Measurements from ENCODE around the gene PALLD.

PALLD gene

DNA sequence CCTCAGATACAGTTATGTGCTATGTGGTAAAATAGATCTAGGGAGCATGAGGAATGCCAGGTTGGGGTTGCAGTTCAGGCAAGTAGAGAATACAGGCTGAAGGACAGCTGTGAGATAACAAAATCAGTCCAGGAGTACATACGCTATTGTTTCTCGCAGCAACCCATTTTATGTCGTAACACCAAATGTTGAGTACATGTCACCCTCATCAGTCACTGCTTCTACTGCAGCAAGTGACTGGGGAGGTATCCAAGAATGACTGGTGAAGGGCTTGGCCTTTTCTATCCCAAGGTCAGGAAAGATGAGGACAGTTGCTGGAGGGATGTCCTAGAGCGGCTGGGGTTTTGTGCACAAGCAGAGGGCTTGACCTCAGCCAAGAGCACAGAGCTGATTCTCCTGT, 341.1 kb downstream of the PALLD start:
- Histone ChIP-seq H2BK5ac (ENCODE audit: low read length) (no peak overlapping the region), H3K4me3 (ENCODE audit: low read length in 2 of 2) (no peak overlapping the region), H3K23ac (ENCODE audit: low read depth, low read length, poor library complexity) (no peak overlapping the region), H2BK12ac (ENCODE audit: low read length) (no peak overlapping the region), H2AFZ (ENCODE audit: low read length) (no peak overlapping the region), H3K4me2 (ENCODE audit: insufficient read depth, low read length, poor library complexity, severe bottlenecking) (no peak overlapping the region), H3K14ac (ENCODE audit: low read length) (no peak overlapping the region), H3K9me3 (replicated peaks in 1 of 2; ENCODE audit: control insufficient read depth in 2 of 2, insufficient read depth in 1 of 2, low read depth in 1 of 2, low read length in 2 of 2) (no peaks in the 10 kb centered on the region), H2BK15ac (ENCODE audit: low read length) (no peak overlapping the region), H3K18ac (ENCODE audit: low read length) (no peak overlapping the region), H2AK5ac (ENCODE audit: low read depth, low read length) (no peak overlapping the region), H3K9ac (ENCODE audit: low read depth, low read length, poor library complexity) (no peak overlapping the region), H3K79me1 (ENCODE audit: low read depth, low read length) (peaks cover 7% of the 10 kb centered on the region), H2BK120ac (ENCODE audit: low read depth, low read length) (no peak overlapping the region), H4K8ac (ENCODE audit: low read depth, low read length) (no peak overlapping the region), H3K4me1 (ENCODE audit: control insufficient read depth in 2 of 2, insufficient read depth in 1 of 2, low read depth in 1 of 2, low read length in 2 of 2) (peaks cover 2 to 10% of the 10 kb centered on the region in 2 donors), H3K27me3 (ENCODE audit: control insufficient read depth in 3 of 3, insufficient read depth in 3 of 3, low read depth in 1 of 3, low read length in 3 of 3) (no peaks in the 10 kb centered on the region), H4K91ac (ENCODE audit: low read depth, low read length, poor library complexity) (no peak overlapping the region), H3K4ac (ENCODE audit: low read length) (no peak overlapping the region), H3K36me3 (replicated peaks in 1 of 2; ENCODE audit: control insufficient read depth in 2 of 2, insufficient read depth in 2 of 2, low read length in 2 of 2) (peaks cover 9 to 54% of the 10 kb centered on the region in 2 donors), H3K27ac (replicated peaks; ENCODE audit: low read length) (no peak overlapping the region)
- no peak for DNase-seq (ENCODE audit: low spot score)
- WGBS, 2 donors (ENCODE audit: extremely low coverage in 2 of 2, insufficient read length in 2 of 2, insufficient replicate concordance in 1 of 2), result no CpG with 5 or more reads among the region's 4 CpGs

DNA sequence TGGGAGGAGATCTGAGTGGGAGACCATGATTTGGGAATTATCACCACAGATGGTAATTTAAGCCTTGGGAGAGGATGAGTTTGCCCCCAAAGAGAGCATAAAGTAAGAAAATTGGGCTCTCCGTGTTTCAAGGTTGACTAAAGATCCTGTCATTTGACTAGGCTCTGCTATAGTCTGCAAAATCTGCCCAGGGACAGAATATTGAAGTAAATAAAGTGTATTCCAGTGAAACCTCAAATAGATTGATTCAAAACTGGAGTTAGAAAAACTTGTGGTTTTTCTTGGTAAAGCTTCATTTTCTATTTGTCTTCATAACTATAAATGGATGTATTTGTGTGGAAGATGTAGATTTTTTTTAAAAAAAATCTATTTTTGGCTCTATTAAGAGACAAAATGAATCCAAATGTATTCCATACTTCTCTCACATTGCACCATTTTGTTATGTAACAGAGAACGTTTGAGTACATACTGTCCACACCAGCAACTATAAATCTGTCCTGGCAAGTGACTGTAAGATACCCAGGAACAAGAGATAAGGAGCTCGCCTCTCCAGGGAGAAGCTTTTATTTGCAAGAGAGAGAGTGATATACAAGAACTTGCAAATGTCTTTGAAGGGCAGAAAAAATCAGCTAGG, 343.0 kb downstream of the PALLD start:
- no peak overlapping the region for H2AFZ ChIP-seq (ENCODE audit: low read length)
- H3K27me3 ChIP-seq (ENCODE audit: control insufficient read depth in 3 of 3, insufficient read depth in 3 of 3, low read depth in 1 of 3, low read length in 3 of 3), result no peaks in the 10 kb centered on the region
- DNase-seq (ENCODE audit: low spot score), result no peak
- no peak overlapping the region for H3K4me2 ChIP-seq (ENCODE audit: insufficient read depth, low read length, poor library complexity, severe bottlenecking)
- no peak overlapping the region for H2BK5ac ChIP-seq (ENCODE audit: low read length)
- H2AK5ac ChIP-seq (ENCODE audit: low read depth, low read length), result no peak overlapping the region
- no peak overlapping the region for H2BK12ac ChIP-seq (ENCODE audit: low read length)
- WGBS, 2 donors (ENCODE audit: extremely low coverage in 2 of 2, insufficient read length in 2 of 2, insufficient replicate concordance in 1 of 2), result no CpG with 5 or more reads among the region's 3 CpGs
- peaks cover 7% of the 10 kb centered on the region for H3K79me1 ChIP-seq (ENCODE audit: low read depth, low read length)
- no peaks in the 10 kb centered on the region for H3K9me3 ChIP-seq (replicated peaks in 1 of 2; ENCODE audit: control insufficient read depth in 2 of 2, insufficient read depth in 1 of 2, low read depth in 1 of 2, low read length in 2 of 2)
- H3K36me3 ChIP-seq (replicated peaks in 1 of 2; ENCODE audit: control insufficient read depth in 2 of 2, insufficient read depth in 2 of 2, low read length in 2 of 2), result peaks cover 13 to 70% of the 10 kb centered on the region in 2 donors
- no peak overlapping the region for H3K27ac ChIP-seq (replicated peaks; ENCODE audit: low read length)
- no peak overlapping the region for H3K18ac ChIP-seq (ENCODE audit: low read length)
- no peak overlapping the region for H2BK120ac ChIP-seq (ENCODE audit: low read depth, low read length)
- no peak overlapping the region for H3K9ac ChIP-seq (ENCODE audit: low read depth, low read length, poor library complexity)
- H2BK15ac ChIP-seq (ENCODE audit: low read length), result no peak overlapping the region
- no peak overlapping the region for H3K23ac ChIP-seq (ENCODE audit: low read depth, low read length, poor library complexity)
- H3K4me1 ChIP-seq (ENCODE audit: control insufficient read depth in 2 of 2, insufficient read depth in 1 of 2, low read depth in 1 of 2, low read length in 2 of 2), result peaks cover 0 to 15% of the 10 kb centered on the region in 2 donors
- H4K8ac ChIP-seq (ENCODE audit: low read depth, low read length), result no peak overlapping the region
- no peak overlapping the region for H3K14ac ChIP-seq (ENCODE audit: low read length)
- H3K4ac ChIP-seq (ENCODE audit: low read length), result no peak overlapping the region
- no peak overlapping the region for H3K4me3 ChIP-seq (ENCODE audit: low read length in 2 of 2)
- no peak overlapping the region for H4K91ac ChIP-seq (ENCODE audit: low read depth, low read length, poor library complexity)

DNA sequence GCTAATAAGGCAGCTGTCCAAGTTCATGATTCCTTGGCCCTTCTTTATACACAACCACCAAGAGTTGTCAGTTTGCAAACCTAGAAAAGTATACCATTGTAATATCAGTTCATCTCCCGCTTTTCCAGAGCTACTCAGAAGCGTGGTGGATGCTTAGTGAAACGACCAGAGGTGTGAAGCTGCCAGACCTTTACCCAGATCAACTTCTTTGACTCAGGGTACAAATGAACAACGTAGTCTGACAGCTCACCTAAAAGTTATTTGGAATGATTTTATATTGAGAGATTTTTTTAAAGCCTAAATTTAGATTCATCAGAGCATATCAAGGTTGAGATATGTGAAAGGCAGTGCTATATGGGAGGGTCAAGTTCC, 343.5 kb downstream of the PALLD start:
- DNase-seq (ENCODE audit: low spot score), result no peak
- Histone ChIP-seq H3K23ac (ENCODE audit: low read depth, low read length, poor library complexity) (no peak overlapping the region), H3K27me3 (ENCODE audit: control insufficient read depth in 3 of 3, insufficient read depth in 3 of 3, low read depth in 1 of 3, low read length in 3 of 3) (no peaks in the 10 kb centered on the region), H2BK120ac (ENCODE audit: low read depth, low read length) (no peak overlapping the region), H3K36me3 (replicated peaks in 1 of 2; ENCODE audit: control insufficient read depth in 2 of 2, insufficient read depth in 2 of 2, low read length in 2 of 2) (peaks cover 13 to 68% of the 10 kb centered on the region in 2 donors), H3K14ac (ENCODE audit: low read length) (no peak overlapping the region), H2AK5ac (ENCODE audit: low read depth, low read length) (no peak overlapping the region), H3K27ac (replicated peaks; ENCODE audit: low read length) (no peak overlapping the region), H4K91ac (ENCODE audit: low read depth, low read length, poor library complexity) (no peak overlapping the region), H4K8ac (ENCODE audit: low read depth, low read length) (no peak overlapping the region), H2BK5ac (ENCODE audit: low read length) (no peak overlapping the region), H2AFZ (ENCODE audit: low read length) (no peak overlapping the region), H3K79me1 (ENCODE audit: low read depth, low read length) (peaks cover 7% of the 10 kb centered on the region), H2BK12ac (ENCODE audit: low read length) (no peak overlapping the region), H3K4me3 (ENCODE audit: low read length in 2 of 2) (no peak overlapping the region), H3K9me3 (replicated peaks in 1 of 2; ENCODE audit: control insufficient read depth in 2 of 2, insufficient read depth in 1 of 2, low read depth in 1 of 2, low read length in 2 of 2) (no peaks in the 10 kb centered on the region), H3K4me2 (ENCODE audit: insufficient read depth, low read length, poor library complexity, severe bottlenecking) (no peak overlapping the region), H3K4ac (ENCODE audit: low read length) (no peak overlapping the region), H3K9ac (ENCODE audit: low read depth, low read length, poor library complexity) (no peak overlapping the region), H3K18ac (ENCODE audit: low read length) (no peak overlapping the region), H2BK15ac (ENCODE audit: low read length) (no peak overlapping the region), H3K4me1 (ENCODE audit: control insufficient read depth in 2 of 2, insufficient read depth in 1 of 2, low read depth in 1 of 2, low read length in 2 of 2) (peaks cover 0 to 16% of the 10 kb centered on the region in 2 donors)
- WGBS, 2 donors (ENCODE audit: extremely low coverage in 2 of 2, insufficient read length in 2 of 2, insufficient replicate concordance in 1 of 2), result no CpG with 5 or more reads among the region's 4 CpGs

DNA sequence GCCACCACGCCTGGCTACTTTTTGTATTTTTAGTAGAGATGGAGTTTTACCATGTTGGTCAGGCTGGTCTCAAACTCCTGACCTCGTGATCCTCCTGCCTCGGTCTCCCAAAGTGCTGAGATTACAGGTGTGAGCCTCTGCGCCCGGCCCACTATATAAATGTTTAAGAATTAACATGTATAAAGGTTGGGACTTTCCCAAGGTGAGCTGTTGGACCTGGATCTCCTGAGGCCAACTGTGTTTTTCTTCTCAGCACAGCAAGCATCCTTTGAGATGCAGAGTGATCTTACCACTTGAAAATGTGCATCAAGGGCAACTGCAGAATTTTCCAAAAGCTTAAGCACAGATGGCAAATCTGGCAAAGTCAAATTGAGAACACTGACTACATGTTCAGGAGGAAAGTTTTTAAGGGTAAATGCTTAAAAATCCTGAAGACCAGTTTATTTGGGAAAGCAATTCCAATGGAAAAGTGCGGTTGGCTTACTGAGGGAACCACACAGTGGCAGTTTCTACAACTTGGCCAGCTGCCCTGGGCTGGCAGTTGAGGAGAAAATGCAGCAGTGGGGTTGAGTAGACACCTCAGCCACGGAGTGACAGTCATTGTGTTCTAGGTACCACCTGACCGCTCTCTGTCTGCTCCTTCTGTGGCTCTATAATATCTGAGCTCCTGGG, 344.3 kb downstream of the PALLD start:
- Histone ChIP-seq H3K4ac (ENCODE audit: low read length) (no peak overlapping the region), H2AK5ac (ENCODE audit: low read depth, low read length) (no peak overlapping the region), H3K9ac (ENCODE audit: low read depth, low read length, poor library complexity) (no peak overlapping the region), H3K4me2 (ENCODE audit: insufficient read depth, low read length, poor library complexity, severe bottlenecking) (no peak overlapping the region), H3K27me3 (ENCODE audit: control insufficient read depth in 3 of 3, insufficient read depth in 3 of 3, low read depth in 1 of 3, low read length in 3 of 3) (no peaks in the 10 kb centered on the region), H2BK120ac (ENCODE audit: low read depth, low read length) (no peak overlapping the region), H3K27ac (replicated peaks; ENCODE audit: low read length) (peak overlapping the region; percentile 21), H3K23ac (ENCODE audit: low read depth, low read length, poor library complexity) (no peak overlapping the region), H4K91ac (ENCODE audit: low read depth, low read length, poor library complexity) (no peak overlapping the region), H3K79me1 (ENCODE audit: low read depth, low read length) (peaks cover 7% of the 10 kb centered on the region), H2BK15ac (ENCODE audit: low read length) (no peak overlapping the region), H3K36me3 (replicated peaks in 1 of 2; ENCODE audit: control insufficient read depth in 2 of 2, insufficient read depth in 2 of 2, low read length in 2 of 2) (peaks cover 13 to 62% of the 10 kb centered on the region in 2 donors), H3K14ac (ENCODE audit: low read length) (no peak overlapping the region), H2BK12ac (ENCODE audit: low read length) (no peak overlapping the region), H3K4me1 (ENCODE audit: control insufficient read depth in 2 of 2, insufficient read depth in 1 of 2, low read depth in 1 of 2, low read length in 2 of 2) (peaks cover 0 to 12% of the 10 kb centered on the region in 2 donors), H3K9me3 (replicated peaks in 1 of 2; ENCODE audit: control insufficient read depth in 2 of 2, insufficient read depth in 1 of 2, low read depth in 1 of 2, low read length in 2 of 2) (no peaks in the 10 kb centered on the region), H2BK5ac (ENCODE audit: low read length) (no peak overlapping the region), H3K4me3 (ENCODE audit: low read length in 2 of 2) (no peak overlapping the region), H2AFZ (ENCODE audit: low read length) (no peak overlapping the region), H4K8ac (ENCODE audit: low read depth, low read length) (no peak overlapping the region), H3K18ac (ENCODE audit: low read length) (no peak overlapping the region)
- DNase-seq (ENCODE audit: low spot score), result no peak
- no CpG with 5 or more reads among the region's 8 CpGs for WGBS, 2 donors (ENCODE audit: extremely low coverage in 2 of 2, insufficient read length in 2 of 2, insufficient replicate concordance in 1 of 2)

Measured in neuronal stem cell (in vitro differentiated cells).